SK-N-SH (cell line): Measurements from ENCODE around the gene CDK5R2. TPM values are rescaled to one million over a fixed set of nuclear protein-coding genes. Genes with fewer than 3 reads are reported as not detected.

Experiments used
- CTCF ChIA-PET: fragments of 300-600, 350-600 bp; formaldehyde crosslinking; extraction: SDS; loops from one replicate; lab custom pipeline; 2021; lab: Yijun Ruan, JAX
- POLR2A ChIA-PET: fragments of 350-600 bp; sonication (Branson Sonifier 250); formaldehyde crosslinking; extraction: SDS; loops from one replicate; lab custom pipeline; 2020; ENCODE audit warnings: antibody characterized with exemption, inconsistent platforms; lab: Yijun Ruan, JAX
- DNase-seq: peaks from one replicate; pipeline ENCODE4 v3.0.0; 2012
- H2AFZ ChIP-seq: fragments of 200-600 bp; sonication (generic); 2 replicates; pipeline ENCODE4 v1.8.1; 2016; ENCODE audit warnings: antibody characterized with exemption, mild to moderate bottlenecking, low read depth
- H3F3A ChIP-seq: fragments of 200-600 bp; sonication (generic); replicated peaks from 2 replicates; pipeline ENCODE3; 2016; ENCODE audit warnings: antibody characterized with exemption, mild to moderate bottlenecking; ENCODE audit not compliant: insufficient read depth
- H3K27ac ChIP-seq, 2 experiments: fragments of 200-500 bp in 1 of 2; fragments of 200-600 bp in 1 of 2; sonication (Bioruptor generic) in 1 of 2; sonication (generic), shearing (Covaris generic) in 1 of 2; 2 replicates each; pipeline versions ENCODE4 v1.5.1 to v1.6.1; 2014 to 2016; ENCODE audit warnings: low read depth in 2 of 2, inconsistent platforms in 1 of 2, low read length in 1 of 2, mild to moderate bottlenecking in 1 of 2, mixed read lengths in 1 of 2
- H3K27me3 ChIP-seq: fragments of 200-600 bp; sonication (generic), shearing (Covaris generic); 2 replicates; pipeline ENCODE4 v1.6.1; 2016; ENCODE audit warnings: mixed run types; ENCODE audit not compliant: insufficient read depth
- H3K36me3 ChIP-seq, 2 experiments: fragments of 200-500 bp in 1 of 2; fragments of 200-600 bp in 1 of 2; sonication (Bioruptor generic) in 1 of 2; sonication (generic) in 1 of 2; replicated peaks in 1 of 2; 2 replicates each; pipeline versions ENCODE3 to v1.5.1; 2014 to 2016; ENCODE audit warnings: low read length in 1 of 2, mild to moderate bottlenecking in 1 of 2; ENCODE audit not compliant: insufficient read depth in 2 of 2, control insufficient read depth in 1 of 2
- H3K4me1 ChIP-seq, 2 experiments: fragments of 200-500 bp in 1 of 2; fragments of 200-600 bp in 1 of 2; sonication (Bioruptor generic) in 1 of 2; sonication (generic), shearing (Covaris generic) in 1 of 2; 2 replicates each; pipeline versions ENCODE4 v1.5.1 to v1.6.1; 2014 to 2016; ENCODE audit warnings: low read depth in 1 of 2, low read length in 1 of 2, mixed run types in 1 of 2; ENCODE audit not compliant: insufficient read depth in 2 of 2, control insufficient read depth in 1 of 2
- H3K4me2 ChIP-seq: fragments of 200-600 bp; sonication (generic), shearing (Covaris generic); 2 replicates; pipeline ENCODE4 v1.6.1; 2017; ENCODE audit warnings: mixed run types
- H3K4me3 ChIP-seq, 2 experiments: fragments of 200-500 bp in 1 of 2; fragments of 200-600 bp in 1 of 2; sonication (Bioruptor generic) in 1 of 2; sonication (generic), shearing (Covaris generic) in 1 of 2; 2 replicates each; pipeline versions ENCODE4 v1.5.1 to v1.8.1; 2014 to 2016; ENCODE audit warnings: low read depth in 2 of 2, inconsistent platforms in 1 of 2, low read length in 1 of 2, mild to moderate bottlenecking in 1 of 2, mixed read lengths in 1 of 2, moderate library complexity in 1 of 2
- H3K79me2 ChIP-seq: fragments of 200-600 bp; sonication (generic); 2 replicates; pipeline ENCODE4 v1.8.1; 2017; ENCODE audit warnings: mild to moderate bottlenecking; ENCODE audit not compliant: insufficient read depth
- H3K9ac ChIP-seq: fragments of 200-600 bp; sonication (generic); 2 replicates; pipeline ENCODE4 v1.6.1; 2017; ENCODE audit warnings: mixed run types
- H3K9me2 ChIP-seq: fragments of 200-600 bp; sonication (generic); 2 replicates; pipeline ENCODE4 v1.6.1; 2017; ENCODE audit warnings: mixed run types
- H3K9me3 ChIP-seq: fragments of 200-600 bp; sonication (generic); 2 replicates; pipeline ENCODE4 v1.6.1; 2017; ENCODE audit warnings: mixed run types, mild to moderate bottlenecking, moderate library complexity
- H4K20me1 ChIP-seq: fragments of 200-600 bp; sonication (generic); 2 replicates; pipeline ENCODE4 v1.6.1; 2017; ENCODE audit warnings: mild to moderate bottlenecking, mixed run types; ENCODE audit not compliant: insufficient read depth
- CHD2 ChIP-seq: fragments of 150-350 bp; IDR thresholded peaks from 2 replicates; pipeline ENCODE4 v1.6.1; 2018; ENCODE audit warnings: low read length; ENCODE audit not compliant: partially characterized antibody
- ELF1 ChIP-seq: IDR thresholded peaks from 2 replicates; pipeline ENCODE4 v1.4.0; 2012
- EP300 ChIP-seq, 2 experiments: IDR thresholded peaks; 2 replicates each; pipeline versions ENCODE4 v1.4.0 to v1.6.1; 2012; ENCODE audit warnings: borderline replicate concordance in 1 of 2, low read depth in 1 of 2, low read length in 1 of 2
- EZH2phosphoT487 ChIP-seq: fragments of 200-600 bp; sonication (generic); IDR thresholded peaks from 2 replicates; pipeline ENCODE4 v1.6.1; 2017; ENCODE audit warnings: low read depth, mixed run types, mild to moderate bottlenecking, antibody characterized with exemption, moderate library complexity, borderline replicate concordance
- GATA2 ChIP-seq: sonication (generic); formaldehyde crosslinking; IDR thresholded peaks from 2 replicates; pipeline ENCODE4 v1.5.0; 2020; ENCODE audit warnings: mild to moderate bottlenecking, missing genetic modification reagents
- MAX ChIP-seq: IDR thresholded peaks from 2 replicates; pipeline ENCODE4 v1.4.0; 2012; ENCODE audit warnings: low read depth
- MXI1 ChIP-seq: IDR thresholded peaks from 2 replicates; pipeline ENCODE4 v1.6.1; 2012; ENCODE audit warnings: mild to moderate bottlenecking, low read depth, low read length, improper control_type of control experiment
- NFIC ChIP-seq: IDR thresholded peaks from 2 replicates; pipeline ENCODE4 v1.4.0; 2012; ENCODE audit warnings: borderline replicate concordance
- NRF1 ChIP-seq: IDR thresholded peaks from 2 replicates; pipeline ENCODE4 v1.6.1; 2012; ENCODE audit warnings: low read depth, mild to moderate bottlenecking, low read length
- PBX3 ChIP-seq: IDR thresholded peaks from 2 replicates; pipeline ENCODE4; 2012
- RAD21 ChIP-seq: IDR thresholded peaks from 2 replicates; pipeline ENCODE4 v1.6.1; 2012; ENCODE audit warnings: mild to moderate bottlenecking, low read length
- RCOR1 ChIP-seq: fragments of 150-350 bp; IDR thresholded peaks from 2 replicates; pipeline ENCODE4 v1.6.1; 2017; ENCODE audit warnings: antibody characterized with exemption, low read length
- RXRA ChIP-seq: IDR thresholded peaks from 2 replicates; pipeline ENCODE4 v1.4.0; 2012; ENCODE audit warnings: low read depth, mild to moderate bottlenecking, borderline replicate concordance
- SIN3A ChIP-seq: IDR thresholded peaks from 2 replicates; pipeline ENCODE4 v1.6.1; 2012; ENCODE audit warnings: low read depth, mild to moderate bottlenecking, low read length, moderate library complexity, borderline replicate concordance
- TAF1 ChIP-seq: IDR thresholded peaks from 2 replicates; pipeline ENCODE4 v1.6.1; 2012; ENCODE audit warnings: low read depth, mild to moderate bottlenecking, low read length, moderate library complexity, borderline replicate concordance
- TEAD4 ChIP-seq: IDR thresholded peaks from 2 replicates; pipeline ENCODE4 v1.4.0; 2012; ENCODE audit warnings: mild to moderate bottlenecking, borderline replicate concordance; ENCODE audit not compliant: insufficient read depth
- USF1 ChIP-seq: IDR thresholded peaks from 2 replicates; pipeline ENCODE4 v1.4.0; 2012; ENCODE audit warnings: low read depth, borderline replicate concordance
- YY1 ChIP-seq: IDR thresholded peaks from 2 replicates; pipeline ENCODE4 v1.4.0; 2012; ENCODE audit warnings: low read depth, mild to moderate bottlenecking
- ZBTB33 ChIP-seq: IDR thresholded peaks from 2 replicates; pipeline ENCODE4 v1.4.0; 2012; ENCODE audit warnings: low read depth, borderline replicate concordance
- WGBS: methylation state at CpG from one replicate; pipeline ENCODE4 v1.1.6; 2017; ENCODE audit warnings: low lambda C conversion rate; 5-methylcytosine and 5-hydroxymethylcytosine counted together
- polyA plus RNA-seq, 3 experiments: library from polyadenylated mRNA; depleted of rRNA; stranded (reverse); fragments of >200 nt; gene quantifications; 2 replicates each; pipeline ENCODE4 v1.2.3, GENCODE V29; 2012

The CDK5R2 gene
- polyA plus RNA-seq, 1 of the 3 experiments (the other 2 are of a cell fraction): 0.26 TPM

- no peak for DNase-seq
- CTCF ChIA-PET: interaction anchor here (0.7 kb wide), 1 partner anchor 30 kb away, joined by 3 read pairs; no protein-coding TSS in a partner anchor
Measured at GRCh38 chr2:218946621-218947020, 12.8 kb upstream of the CDK5R2 start.

More at GRCh38 chr2:218946621-218947020, 12.8 kb upstream of the CDK5R2 start:
- Histone ChIP-seq H3K27ac (no peak overlapping the region), H3K79me2 (no peaks in the 10 kb centered on the region), H3K36me3 (no peaks in the 10 kb centered on the region), H3K27me3 (peaks cover 12% of the 10 kb centered on the region; the same call in 1 of the 2 replicates), H3K9me2 (no peaks in the 10 kb centered on the region), H3K4me2 (no peak overlapping the region), H2AFZ (no peak overlapping the region), H3K9me3 (no peaks in the 10 kb centered on the region), H3K4me3 (no peak overlapping the region), H4K20me1 (no peaks in the 10 kb centered on the region), H3K4me1 (no peaks in the 10 kb centered on the region), H3F3A (no peaks in the 10 kb centered on the region), H3K9ac (no peak overlapping the region)
- TF ChIP-seq TEAD4 (no peak), RCOR1 (no peak), YY1 (no peak), NRF1 (no peak), EZH2phosphoT487 (no peak), USF1 (no peak), SIN3A (no peak), MAX (no peak), ZBTB33 (no peak), PBX3 (no peak), NFIC (no peak), CHD2 (no peak), RAD21 (no peak), TAF1 (no peak), EP300 (IDR thresholded peaks at IDR 0.05; ENCODE audit: borderline replicate concordance in 1 of 2, low read depth in 1 of 2, low read length in 1 of 2) (no peak), MXI1 (no peak), RXRA (no peak), ELF1 (no peak), GATA2 (CRISPR knock-in tag) (no peak)
- 65% methylated on average over 1 of the region's 1 CpG for whole genome bisulfite sequencing
- POLR2A ChIA-PET: no interaction called here
